ENCODE measurements around the gene UIMC1.

GRCh38 chr5:176955895-176956294, 50.7 kb downstream of the UIMC1 start:
- no peak for TF ChIP-seq CTCF (IDR thresholded peaks at IDR 0.05)
- no peak for TF ChIP-seq POLR2A (IDR thresholded peaks at IDR 0.05)
